Urinary bladder (tissue), 4 donors: ENCODE results near the gene BICDL1. TPM values are rescaled to one million over a fixed set of nuclear protein-coding genes. Genes with fewer than 3 reads are reported as not detected.

Experiments
- DNase-seq: peaks from one replicate; pipeline ENCODE4 v3.0.0-alpha.2; 2015; ENCODE audit errors: extremely low spot score
- H3K27ac ChIP-seq: one replicate; pipeline ENCODE4 v1.5.1; 2013; ENCODE audit warnings: low read depth, mild to moderate bottlenecking, moderate library complexity
- H3K36me3 ChIP-seq: one replicate; pipeline ENCODE4 v1.6.1; 2013; ENCODE audit warnings: mild to moderate bottlenecking, moderate library complexity; ENCODE audit not compliant: insufficient read depth
- H3K4me1 ChIP-seq: one replicate; pipeline ENCODE4 v1.6.1; 2013; ENCODE audit warnings: mild to moderate bottlenecking, moderate library complexity; ENCODE audit not compliant: insufficient read depth
- H3K4me3 ChIP-seq: one replicate; pipeline ENCODE4 v1.5.1; 2013; ENCODE audit warnings: low read depth, low read length
- WGBS: extraction: QIAGEN DNeasy Blood & Tissue Kit; methylation state at CpG from one replicate; pipeline ENCODE4 v1.1.7; 2013; 5-methylcytosine and 5-hydroxymethylcytosine counted together
- polyA plus RNA-seq: library from polyadenylated mRNA; stranded (reverse); fragments of 200-250 nt; gene quantifications from one replicate; pipeline ENCODE4 v1.2.3, GENCODE V29; 2013
- total RNA-seq: library from RNA; depleted of rRNA; stranded (reverse); fragments of >200 nt; gene quantifications from one replicate; pipeline ENCODE4 v1.2.3, GENCODE V29; 2014
- donor health status: healthy with polysubstance abuse.
- donor health status: healthy.

The BICDL1 gene
- total and polyA plus RNA-seq, 2 donors, result 1.1 to 2.4 TPM

- peak overlapping the region; percentile 42 for H3K27ac ChIP-seq
- no peaks in the 10 kb centered on the region for H3K4me1 ChIP-seq
Observed at GRCh38 chr12:120115692-120116440, 126.8 kb downstream of the BICDL1 start.

GRCh38 chr12:120116441-120116791, 127.4 kb downstream of the BICDL1 start, which contains the start of gene RAB35:
Gene RAB35, minus strand, starts transcription at chr12:120116753. Its CDS starts 103 bp downstream, at chr12:120116650.
- H3K36me3 ChIP-seq, result no peaks in the 10 kb centered on the region
- DNase-seq, result no peak
- H3K27ac ChIP-seq, result peak within 1 kb of the TSS; percentile 83
- H3K4me1 ChIP-seq, result no peaks in the 10 kb centered on the region
- peak within 1 kb of the TSS; percentile 99 for H3K4me3 ChIP-seq
- WGBS, result under 1% methylated on average over 44 of the region's 50 CpGs

More at GRCh38 chr12:120115692-120116440, 126.8 kb downstream of the BICDL1 start:
- 16% methylated on average over 31 of the region's 31 CpGs for whole genome bisulfite sequencing
- DNase-seq, result no peak
- Histone ChIP-seq H3K36me3 (no peaks in the 10 kb centered on the region), H3K4me3 (peak overlapping the region; percentile 99)

- Histone ChIP-seq H3K4me1 (no peaks in the 10 kb centered on the region), H3K4me3 (peak overlapping the region; percentile 99), H3K27ac (peak overlapping the region; percentile 83), H3K36me3 (no peaks in the 10 kb centered on the region)
- WGBS, result under 1% methylated on average over 88 of the region's 91 CpGs
- DNase-seq, result peak; percentile 80
Observed at GRCh38 chr12:120116792-120117651, 128.0 kb downstream of the BICDL1 start.

- H3K36me3 ChIP-seq, result no peaks in the 10 kb centered on the region
- WGBS, result 21% methylated on average over 7 of the region's 7 CpGs
- H3K4me3 ChIP-seq, result peak overlapping the region; percentile 99
- H3K4me1 ChIP-seq, result no peaks in the 10 kb centered on the region
- H3K27ac ChIP-seq, result no peak overlapping the region
- no peak for DNase-seq
Observed at GRCh38 chr12:120117961-120118320, 128.9 kb downstream of the BICDL1 start.

DNA sequence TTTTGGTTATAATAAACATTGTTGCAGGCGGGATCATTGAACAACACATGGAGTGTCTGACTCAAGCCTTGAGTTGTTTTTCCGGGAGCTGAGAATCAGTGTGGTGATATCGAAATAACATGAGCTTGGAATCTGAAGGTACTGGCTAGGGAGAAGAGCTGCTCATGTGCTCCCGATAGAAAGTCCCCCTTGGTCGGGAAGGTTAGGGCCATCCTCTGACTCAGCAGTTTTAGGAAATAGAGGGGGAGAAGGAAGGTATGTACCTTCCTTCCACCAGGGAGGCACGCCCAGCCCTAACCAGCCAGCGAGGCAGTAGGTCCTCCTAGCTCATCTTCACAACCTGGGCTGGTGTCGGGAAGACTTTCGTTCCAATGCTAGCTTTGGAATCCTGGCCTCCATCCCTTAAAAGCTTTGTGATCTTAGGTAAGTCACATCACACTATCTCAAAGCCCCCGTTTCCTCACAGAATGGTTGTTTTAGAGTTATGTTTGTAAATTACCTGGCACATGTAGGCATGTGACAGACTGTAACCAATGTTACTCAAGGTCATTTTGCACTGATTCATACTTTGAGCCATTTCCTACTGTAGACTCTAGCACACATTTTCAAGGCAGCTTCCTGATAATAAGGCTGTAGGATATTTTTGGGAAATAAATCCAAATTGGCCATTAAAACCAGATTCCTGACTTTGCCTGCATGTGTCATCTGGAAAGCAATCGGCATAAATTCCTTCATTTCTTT, 129.5 kb downstream of the BICDL1 start:
- Histone ChIP-seq H3K36me3 (no peaks in the 10 kb centered on the region), H3K27ac (peak overlapping the region; percentile 0), H3K4me3 (no peak overlapping the region), H3K4me1 (no peaks in the 10 kb centered on the region)
- WGBS, result 51% methylated on average over 11 of the region's 11 CpGs
- DNase-seq, result no peak

DNA sequence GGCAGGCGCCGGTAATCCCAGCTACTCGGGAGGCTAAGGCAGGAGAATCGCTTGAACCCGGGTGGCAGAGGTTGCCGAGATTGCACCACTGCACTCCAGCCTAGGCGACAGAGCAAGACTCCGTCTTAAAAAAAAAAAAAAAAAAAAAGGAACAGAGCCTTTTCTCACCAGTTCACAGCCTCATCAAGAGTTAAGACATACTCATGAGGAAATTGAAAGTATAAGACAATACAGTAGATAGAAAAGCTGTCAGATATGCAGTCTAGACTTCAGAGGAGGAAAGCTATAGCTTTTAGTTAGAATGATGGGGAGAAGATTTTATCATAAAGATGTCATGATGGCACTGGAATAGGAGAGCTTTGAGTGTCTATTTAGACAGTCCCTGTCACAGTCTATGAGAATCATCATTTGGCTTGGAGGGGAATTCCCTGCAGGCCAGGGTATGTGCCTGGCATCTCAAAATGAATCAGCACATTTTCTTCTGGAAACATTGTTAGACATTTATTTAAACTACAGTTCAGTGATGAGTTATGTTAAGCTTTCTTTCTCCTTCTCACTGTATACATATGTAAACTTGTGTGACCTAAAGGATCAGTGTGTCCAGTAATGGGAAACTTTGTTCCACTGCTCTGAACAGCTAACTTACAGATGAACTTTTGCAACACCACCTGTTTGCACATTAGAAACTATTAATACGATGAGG, 130.4 kb downstream of the BICDL1 start:
- Histone ChIP-seq H3K27ac (no peak overlapping the region), H3K4me3 (no peak overlapping the region), H3K4me1 (no peaks in the 10 kb centered on the region), H3K36me3 (no peaks in the 10 kb centered on the region)
- no peak for DNase-seq
- WGBS, result 82% methylated on average over 9 of the region's 9 CpGs

DNA sequence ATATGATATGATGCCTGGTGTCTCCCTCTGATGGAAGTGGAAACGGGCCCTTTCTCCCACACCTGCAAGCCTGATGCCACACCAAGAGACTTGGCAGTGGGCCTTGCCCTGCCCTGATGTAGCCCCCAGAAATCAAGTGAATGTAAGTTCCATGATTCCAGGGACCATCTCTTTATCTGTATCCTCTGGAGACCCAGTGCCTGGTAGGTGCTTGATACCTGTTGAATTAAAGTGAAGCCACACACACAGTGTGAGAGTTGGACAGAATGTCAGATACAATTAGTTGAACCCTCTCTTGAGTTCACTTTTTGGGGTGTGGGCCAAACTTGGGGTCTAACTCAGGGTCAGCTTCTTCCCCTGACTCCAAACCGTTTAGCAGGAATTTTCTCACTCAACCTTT, 132.3 kb downstream of the BICDL1 start:
- Histone ChIP-seq H3K27ac (no peak overlapping the region), H3K4me3 (no peak overlapping the region), H3K36me3 (no peaks in the 10 kb centered on the region), H3K4me1 (no peaks in the 10 kb centered on the region)
- 76% methylated on average over 2 of the region's 2 CpGs for WGBS
- no peak for DNase-seq

- H3K4me3 ChIP-seq, result no peak overlapping the region
- H3K4me1 ChIP-seq, result no peaks in the 10 kb centered on the region
- H3K36me3 ChIP-seq, result no peaks in the 10 kb centered on the region
- no peak for DNase-seq
- 78% methylated on average over 4 of the region's 4 CpGs for WGBS
- no peak overlapping the region for H3K27ac ChIP-seq
Observed at GRCh38 chr12:120121766-120122293, 132.8 kb downstream of the BICDL1 start.

DNA sequence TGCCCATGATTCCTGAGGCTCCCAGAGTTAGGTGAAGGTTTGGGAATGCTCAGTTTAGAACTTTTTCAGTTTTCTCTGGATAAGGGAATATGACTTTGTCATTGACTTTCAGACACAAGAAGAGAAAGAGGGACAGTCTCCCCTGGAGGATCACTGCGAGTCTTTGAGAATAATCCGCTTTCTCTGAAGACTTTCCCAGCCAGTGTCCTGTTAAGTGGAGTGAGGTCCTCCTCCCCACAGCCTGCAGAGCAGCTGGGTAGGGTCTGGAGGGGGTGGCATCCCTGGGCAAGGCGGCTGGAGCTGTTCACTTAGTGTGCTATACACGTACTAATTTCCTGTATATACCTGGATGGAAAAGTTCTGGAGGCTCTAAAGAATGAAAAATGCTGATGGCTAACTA, 136.0 kb downstream of the BICDL1 start:
- 80% methylated on average over 4 of the region's 4 CpGs for WGBS
- Histone ChIP-seq H3K4me1 (no peaks in the 10 kb centered on the region), H3K4me3 (no peak overlapping the region)

GRCh38 chr12:120125792-120126634, 137.0 kb downstream of the BICDL1 start:
- H3K36me3 ChIP-seq, result peaks cover 4% of the 10 kb centered on the region
- no peak overlapping the region for H3K4me3 ChIP-seq
- H3K4me1 ChIP-seq, result no peaks in the 10 kb centered on the region
- DNase-seq, result no peak
- 81% methylated on average over 6 of the region's 6 CpGs for WGBS
- H3K27ac ChIP-seq, result no peak overlapping the region

More for the DNA sequence above, 136.0 kb downstream of the BICDL1 start:
- DNase-seq, result no peak
- Histone ChIP-seq H3K36me3 (peaks cover 4% of the 10 kb centered on the region), H3K27ac (no peak overlapping the region)

- H3K36me3 ChIP-seq, result peaks cover 7% of the 10 kb centered on the region
Observed at GRCh38 chr12:120126635-120127005, 137.6 kb downstream of the BICDL1 start.

GRCh38 chr12:120130011-120130410, 141.0 kb downstream of the BICDL1 start:
- no peak overlapping the region for H3K27ac ChIP-seq
- H3K4me3 ChIP-seq, result no peak overlapping the region
- H3K4me1 ChIP-seq, result no peaks in the 10 kb centered on the region
- WGBS, result 94% methylated on average over 6 of the region's 6 CpGs
- no peak for DNase-seq
- peaks cover 14% of the 10 kb centered on the region for H3K36me3 ChIP-seq

More at GRCh38 chr12:120126635-120127005, 137.6 kb downstream of the BICDL1 start:
- H3K4me1 ChIP-seq, result no peaks in the 10 kb centered on the region
- 71% methylated on average over 2 of the region's 2 CpGs for WGBS
- H3K4me3 ChIP-seq, result no peak overlapping the region
- DNase-seq, result no peak
- H3K27ac ChIP-seq, result no peak overlapping the region
